Renal cortical epithelial cell (primary cell): ENCODE data around the gene WWP2. TPM values are rescaled to one million over a fixed set of nuclear protein-coding genes. Genes with fewer than 3 reads are reported as not detected.
"Not testable (repeated sequence)": the region's sequence is repeated elsewhere in the genome, so short reads cannot be mapped to it uniquely, and the experiment has no call there.

Experiments
- DNase-seq: peaks from one replicate; pipeline ENCODE4 v3.0.0-alpha.2; 2011; ENCODE audit warnings: low read depth
- total RNA-seq: library from RNA; depleted of rRNA; stranded (reverse); fragments of >200 nt; gene quantifications from 2 replicates; pipeline ENCODE4 v1.2.3, GENCODE V29; 2014

WWP2 gene
- 19.8 and 36.5 TPM in 2 replicates for total RNA-seq

DNA sequence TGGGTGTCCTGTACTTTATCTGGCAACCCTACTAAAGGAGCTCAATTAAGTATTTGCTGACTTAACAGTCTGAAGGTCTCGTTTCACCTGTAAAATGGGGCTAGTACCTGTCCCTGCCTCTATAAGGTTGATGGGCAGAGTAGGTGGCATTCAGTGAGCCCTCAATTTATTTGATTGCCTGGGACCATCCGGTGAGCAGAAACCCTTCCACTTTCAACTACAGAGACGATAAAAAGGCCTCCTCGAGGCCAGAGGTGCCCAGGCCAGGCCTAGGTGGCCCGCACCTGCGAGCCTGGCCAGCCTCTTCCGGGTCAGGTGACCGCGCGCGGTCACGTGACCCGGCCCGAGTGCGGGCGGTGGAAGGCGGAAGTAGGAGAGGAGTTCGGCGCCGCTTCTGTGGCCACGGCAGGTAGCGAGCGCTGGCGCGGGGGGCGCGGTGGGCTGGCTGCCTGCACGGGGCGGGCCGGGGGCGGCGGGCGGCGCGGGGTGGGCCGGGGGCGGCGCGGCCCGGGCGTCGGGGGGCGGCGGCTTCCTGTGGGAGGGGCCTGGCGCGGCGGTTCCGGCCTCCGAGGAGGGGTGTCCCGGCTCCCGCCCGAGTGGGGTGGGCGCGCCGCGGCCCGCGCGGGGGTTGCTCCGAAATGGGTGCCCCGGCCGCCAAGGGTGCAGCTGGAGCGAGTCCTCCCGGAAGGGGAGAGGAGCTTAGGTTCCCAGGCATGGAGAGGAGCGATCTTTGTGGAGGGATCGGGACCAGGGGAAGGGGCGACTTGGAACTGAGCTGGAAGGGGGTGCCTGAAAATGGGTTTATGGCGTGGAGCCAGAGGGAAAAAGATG lies at the start of gene WWP2:
Gene WWP2, plus strand, starts transcription at position 350 of the 831 bp plus-strand sequence. CDS start 24,679 bp downstream, outside the sequence.
- DNase-seq = peak; percentile 34

DNA sequence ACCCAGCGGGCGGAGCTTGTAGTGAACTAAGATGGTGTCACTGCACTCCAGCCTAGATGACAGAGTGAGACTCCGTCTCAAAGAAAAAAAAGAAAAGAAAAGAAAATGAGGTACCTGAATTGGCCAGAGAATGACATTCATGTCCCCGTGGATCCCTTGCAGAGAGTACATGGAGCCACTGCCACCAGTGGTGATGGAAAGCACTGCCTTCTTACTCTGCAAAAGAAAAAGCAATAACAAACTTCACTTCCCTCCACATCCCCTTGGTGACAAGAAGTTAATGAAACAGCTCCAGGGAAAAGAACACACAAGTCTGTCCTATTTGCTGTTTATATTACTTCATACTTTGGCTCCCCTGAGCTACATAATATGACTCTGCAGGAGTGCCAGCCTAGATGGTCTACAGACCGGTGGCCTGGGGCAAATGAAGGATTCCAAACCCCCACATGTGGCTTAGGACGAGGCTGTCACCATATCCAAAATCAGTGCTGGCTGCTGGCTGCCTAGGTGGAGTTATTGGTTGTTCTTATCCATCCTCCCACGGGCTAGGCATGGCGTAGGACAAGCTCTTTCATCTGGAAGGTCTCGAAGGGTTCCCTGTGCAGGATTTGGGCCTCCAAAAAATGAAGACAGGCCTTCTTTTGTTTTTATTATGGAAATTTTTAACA lies 49.1 kb upstream of the WWP2 start:
- peak; percentile 50 for DNase-seq

DNA sequence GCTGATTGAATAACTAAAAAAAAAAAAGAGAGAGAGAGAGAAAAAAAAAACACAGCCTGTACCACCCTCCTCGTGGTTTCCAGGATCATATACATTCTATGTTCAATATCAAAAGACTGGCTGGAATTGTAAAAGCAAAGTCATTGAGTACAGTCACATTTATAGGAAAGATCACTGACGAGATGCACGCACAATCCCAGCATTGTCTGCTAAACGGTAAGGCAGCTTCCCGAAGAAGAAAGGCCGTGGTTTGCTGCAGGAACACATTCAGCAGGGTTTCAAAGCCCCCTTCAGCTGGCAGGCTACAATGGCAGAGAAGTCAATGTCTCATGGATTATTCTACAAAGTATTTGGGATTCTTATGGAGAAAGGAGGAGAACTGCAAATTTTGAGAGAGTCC lies 45.1 kb upstream of the WWP2 start:
- DNase-seq = no peak

DNA sequence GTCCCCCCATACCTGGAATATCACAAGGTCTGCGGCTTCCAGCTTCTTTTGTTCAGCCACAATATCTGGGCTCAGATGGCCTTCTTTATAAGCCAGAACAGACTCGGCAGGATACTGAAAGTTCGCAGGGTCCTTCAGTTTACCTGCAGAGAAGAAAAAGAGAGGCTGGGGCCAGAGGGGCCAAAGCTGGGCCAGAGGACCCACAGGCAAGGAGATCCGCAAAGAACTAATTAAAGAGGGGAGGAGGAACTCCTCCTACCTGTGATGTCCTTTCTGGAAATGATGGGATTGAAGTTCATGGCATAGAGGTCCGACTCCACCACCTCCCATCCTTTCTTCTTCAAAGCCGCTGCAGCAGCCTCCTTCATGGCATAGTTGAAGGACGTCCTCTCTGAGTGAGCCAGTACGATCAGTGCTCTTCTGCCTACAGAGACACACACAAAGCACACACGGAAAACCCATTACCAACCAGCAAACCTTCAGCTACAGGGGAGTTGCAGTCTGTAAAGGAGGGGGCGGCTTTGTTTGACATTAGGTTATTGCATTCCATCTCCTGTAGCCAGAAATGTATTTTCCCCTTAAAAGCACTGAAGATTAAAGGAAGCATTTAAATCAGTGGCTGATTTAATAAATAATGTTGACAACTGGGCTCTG lies 43.9 kb upstream of the WWP2 start:
- no peak for DNase-seq

DNA sequence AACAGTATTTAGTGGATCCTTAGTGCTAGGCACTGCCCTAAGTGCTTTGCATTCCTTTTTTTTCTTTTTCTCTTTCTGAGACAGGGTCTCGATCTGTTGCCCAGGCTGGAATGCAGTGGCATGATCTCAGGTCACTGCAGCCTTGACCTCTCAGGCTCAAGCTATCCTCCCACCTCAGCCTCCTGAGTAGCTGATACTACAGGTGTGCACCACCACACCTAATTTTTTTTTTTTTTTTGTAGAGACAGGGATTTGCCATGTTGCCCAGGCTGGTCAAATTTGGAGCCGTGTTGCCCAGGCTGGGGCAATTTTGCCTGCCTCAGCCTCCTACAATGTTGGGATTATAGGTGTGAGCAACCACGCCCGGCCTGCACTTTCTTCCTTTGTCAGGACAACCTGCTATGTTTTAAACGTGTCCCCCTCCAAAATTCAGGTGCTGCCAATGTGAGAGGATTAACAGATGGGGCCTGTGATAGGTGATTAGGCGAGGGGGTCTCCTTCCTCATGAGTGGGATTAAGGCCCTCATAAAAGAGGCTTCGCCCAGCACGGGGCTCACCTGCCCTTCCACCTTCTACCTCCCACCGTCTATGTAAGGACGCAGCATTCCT lies 41.2 kb upstream of the WWP2 start:
- no peak for DNase-seq

DNA sequence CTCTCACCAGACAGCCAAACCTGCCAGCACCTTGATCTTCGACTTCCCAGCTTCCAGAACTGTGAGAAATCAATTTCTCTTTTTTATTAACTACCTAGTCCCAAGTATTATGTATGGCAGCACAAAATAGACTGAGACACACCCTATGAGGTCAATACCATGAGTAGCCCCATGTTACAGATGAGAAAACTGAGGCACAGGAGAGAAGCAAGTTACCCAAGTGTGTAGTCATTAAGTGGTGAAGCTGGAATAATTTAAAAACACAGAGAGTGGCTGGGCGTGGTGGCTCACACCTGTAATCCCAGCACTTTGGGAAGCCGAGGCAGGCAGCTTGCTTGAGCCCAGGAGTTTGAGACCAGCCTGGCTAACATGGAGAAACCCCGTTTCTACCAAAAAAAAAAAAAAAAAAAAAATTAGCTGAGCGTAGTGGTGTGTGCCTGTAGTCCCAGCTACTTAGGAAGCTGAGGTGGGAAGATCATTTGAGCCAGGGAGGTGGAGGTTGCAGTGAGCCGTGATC lies 40.6 kb upstream of the WWP2 start:
- no peak for DNase-seq

DNA sequence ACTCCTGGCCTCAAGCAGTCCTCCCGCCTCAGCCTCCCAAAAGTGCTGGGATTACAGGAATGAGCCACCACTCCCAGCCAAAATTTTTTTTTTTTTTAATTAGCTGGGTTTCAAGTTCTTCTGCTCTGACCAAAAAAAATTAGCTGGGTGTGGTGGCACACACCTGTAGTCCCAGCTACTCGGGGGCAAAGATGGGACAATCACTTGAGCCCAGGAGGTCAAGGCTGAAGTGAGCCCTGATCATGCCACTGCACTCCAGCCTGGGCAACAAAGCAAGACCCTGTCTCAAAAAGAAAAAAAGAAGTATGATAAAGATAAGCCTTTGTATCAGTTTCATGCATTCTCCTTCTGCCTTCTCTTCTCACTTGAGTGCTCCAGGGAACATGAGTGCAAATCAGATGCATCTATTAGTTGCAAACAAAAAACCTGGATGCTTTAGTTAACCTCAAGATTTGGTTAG lies 37.7 kb upstream of the WWP2 start:
- DNase-seq = no peak

DNA sequence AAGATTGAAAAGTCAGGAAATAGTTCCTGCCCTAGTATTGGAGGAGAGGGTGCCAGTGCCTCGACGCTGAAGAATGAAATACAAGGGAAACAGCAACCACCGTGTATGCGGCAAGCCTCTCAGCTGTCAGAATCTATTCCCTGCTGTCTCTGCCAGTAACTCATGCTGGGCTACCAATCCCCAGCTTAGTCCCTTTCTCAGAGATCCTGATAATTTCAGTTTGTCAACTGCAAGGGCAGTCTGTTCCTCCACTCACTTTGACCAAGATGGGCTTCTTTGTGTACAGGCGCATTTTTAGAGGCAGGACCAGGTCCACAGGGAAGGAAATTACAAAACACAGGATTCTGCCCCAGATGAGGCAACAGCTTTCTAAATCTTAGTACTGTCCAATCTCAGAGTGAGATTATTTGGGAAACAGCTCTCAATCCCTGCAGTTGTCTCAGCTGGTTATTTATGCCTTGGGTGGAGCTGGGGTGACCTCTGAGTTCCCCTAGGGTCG lies 37.1 kb upstream of the WWP2 start:
- DNase-seq = no peak

DNA sequence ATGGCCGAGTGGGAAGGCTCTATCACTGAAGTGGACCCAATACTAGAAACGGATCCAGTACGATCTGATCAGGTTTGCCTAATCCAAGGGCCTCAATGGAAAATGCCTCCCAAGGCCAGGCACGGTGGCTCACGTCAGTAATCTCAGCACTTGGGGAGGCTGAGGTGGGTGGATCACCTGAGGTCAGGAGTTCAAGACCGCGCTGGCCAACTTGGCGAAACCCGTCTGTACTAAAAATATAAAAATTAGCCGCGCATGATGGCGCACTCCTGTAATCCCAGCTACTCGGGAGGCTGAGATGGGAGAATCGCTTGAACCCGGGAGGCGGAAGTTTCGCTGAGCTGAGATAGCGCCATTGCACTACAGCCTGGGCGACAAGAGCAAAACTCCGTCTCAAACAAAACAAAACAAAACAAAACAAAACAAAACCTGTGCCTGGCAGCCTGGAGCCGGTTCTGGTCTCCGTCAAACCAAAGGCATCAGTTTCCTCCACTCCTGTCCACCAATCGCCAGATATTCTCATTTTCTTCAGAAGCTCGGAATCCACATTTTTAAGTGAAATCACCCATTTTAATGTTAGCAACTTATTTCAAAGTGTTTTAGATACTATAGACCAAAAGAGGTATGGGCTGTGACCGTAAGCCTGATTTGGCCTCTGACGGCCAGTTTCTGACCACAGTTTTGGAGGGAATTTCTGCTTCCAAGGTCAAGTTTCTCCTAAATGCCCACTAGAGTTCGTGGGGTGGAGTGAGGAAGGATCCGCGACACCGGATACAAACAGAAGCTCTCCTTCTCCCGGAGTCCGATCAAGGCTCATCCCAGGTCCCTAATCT lies 36.4 kb upstream of the WWP2 start:
- no peak for DNase-seq

DNA sequence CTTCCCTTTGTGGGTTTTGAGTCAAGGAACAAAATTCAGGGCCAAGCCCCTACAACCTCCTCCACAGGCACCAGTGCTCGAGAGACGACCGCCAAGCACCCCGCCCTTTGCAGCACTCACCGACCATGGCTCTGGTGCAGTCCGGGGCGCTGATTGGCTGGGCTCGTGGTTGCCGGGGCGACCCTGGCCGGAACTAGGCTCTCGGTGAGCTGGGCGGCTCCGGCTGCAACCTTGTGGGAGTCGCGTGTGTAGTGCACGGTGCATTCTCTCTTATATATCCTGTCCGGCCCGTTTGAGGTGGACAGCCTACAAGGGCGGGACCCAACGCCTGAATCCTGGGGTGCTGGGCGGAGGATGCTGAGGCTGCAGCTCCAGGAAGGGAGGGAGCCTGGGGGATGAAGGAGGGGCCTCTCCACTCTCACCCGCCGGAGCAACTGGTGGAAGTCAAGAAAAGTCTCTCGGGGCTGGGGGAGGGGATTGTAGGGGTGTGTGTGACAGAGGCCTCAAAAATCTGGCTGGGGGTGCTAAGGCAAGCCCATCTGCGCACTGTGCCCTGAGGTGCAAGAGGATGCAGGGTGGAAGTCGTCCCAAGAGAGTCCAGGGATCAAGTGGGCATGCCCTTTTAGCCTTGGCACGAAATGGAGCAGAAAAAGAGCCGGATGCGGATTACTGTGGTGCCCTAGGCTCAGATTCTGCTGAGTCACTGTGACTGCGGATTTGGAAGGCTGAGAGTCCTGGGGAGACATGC lies 35.6 kb upstream of the WWP2 start, which contains the start of gene NQO1:
Gene NQO1, minus strand, starts transcription at position 248 of the 748 bp plus-strand sequence. Its CDS starts 121 bp downstream, at position 127.
- DNase-seq = peak; percentile 88

DNA sequence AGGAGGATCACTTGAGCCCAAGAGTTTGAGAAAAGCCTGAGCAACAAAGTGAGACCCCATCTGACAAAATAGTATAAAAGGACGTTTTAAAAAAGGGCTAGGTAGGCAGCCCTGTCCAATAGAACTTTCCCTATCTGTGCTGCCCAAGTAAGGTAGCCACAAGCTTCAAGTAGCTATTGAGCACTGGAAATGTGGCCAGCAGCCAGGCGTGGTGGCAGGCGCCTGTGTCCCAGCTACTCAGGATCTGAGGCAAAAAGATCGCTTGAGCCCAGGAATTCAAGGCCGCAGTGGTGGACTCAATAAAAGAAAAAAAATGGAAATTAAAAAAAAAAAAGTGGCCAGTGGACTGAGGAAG lies 34.2 kb upstream of the WWP2 start:
- no peak for DNase-seq

DNA sequence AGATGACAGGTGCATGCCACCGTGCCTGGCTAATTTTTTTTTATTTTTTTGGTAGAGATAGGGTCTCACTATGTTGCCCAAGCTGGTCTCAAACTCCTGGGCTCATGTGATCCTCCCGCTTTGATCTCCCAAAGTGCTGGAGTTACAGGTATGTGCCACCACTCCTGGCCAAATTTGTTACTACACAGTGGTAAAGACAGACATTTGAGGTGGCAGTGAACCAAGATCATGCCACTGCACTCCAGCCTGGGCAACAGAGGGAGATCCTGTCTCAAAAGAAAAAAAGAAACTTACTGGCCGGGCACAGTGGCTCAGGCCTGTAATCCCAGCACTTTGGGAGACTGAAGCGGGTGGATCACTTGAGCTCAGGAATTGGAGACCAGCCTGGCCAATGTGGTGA lies 33.1 kb upstream of the WWP2 start:
- DNase-seq = not testable (repeated sequence)

DNA sequence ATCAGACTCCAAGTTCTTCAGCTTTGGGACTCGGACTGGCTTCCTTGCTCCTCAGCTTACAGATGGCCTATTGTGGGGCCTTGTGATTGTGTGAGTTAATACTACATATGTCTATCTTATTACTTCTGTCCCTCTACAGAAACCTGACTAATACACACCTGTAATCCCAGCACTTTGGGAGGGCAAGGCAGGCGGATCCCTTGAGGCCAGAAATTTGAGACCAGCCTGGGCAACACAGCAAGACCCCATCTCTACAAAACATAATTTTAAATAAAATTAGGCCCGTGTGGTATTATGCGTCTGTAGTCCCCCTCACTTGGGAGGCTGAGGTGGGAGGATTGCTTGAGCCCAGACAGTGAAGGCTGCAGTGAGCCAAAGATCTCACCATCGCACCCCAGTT lies 30.9 kb upstream of the WWP2 start:
- DNase-seq = not testable (repeated sequence)

DNA sequence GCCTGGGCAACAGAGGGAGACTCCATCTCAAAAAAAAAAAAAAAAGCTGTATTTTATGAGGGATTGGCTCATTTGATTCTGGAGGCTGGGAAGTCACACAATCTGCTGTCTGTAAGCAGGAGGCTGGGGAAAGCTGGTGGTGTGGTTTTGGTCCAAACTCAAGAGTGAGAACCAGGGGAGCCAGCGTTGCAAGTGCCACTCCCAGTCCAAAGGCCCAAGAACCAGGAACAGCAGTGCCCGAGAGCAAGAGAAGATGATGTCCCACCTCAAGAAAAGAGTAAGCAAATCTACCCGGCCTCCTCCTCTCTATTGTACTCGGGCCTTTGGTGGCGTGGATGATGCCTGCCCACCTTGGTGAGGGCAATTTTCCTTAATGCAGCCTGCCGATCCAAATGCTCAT lies 30.0 kb upstream of the WWP2 start:
- no peak for DNase-seq

DNA sequence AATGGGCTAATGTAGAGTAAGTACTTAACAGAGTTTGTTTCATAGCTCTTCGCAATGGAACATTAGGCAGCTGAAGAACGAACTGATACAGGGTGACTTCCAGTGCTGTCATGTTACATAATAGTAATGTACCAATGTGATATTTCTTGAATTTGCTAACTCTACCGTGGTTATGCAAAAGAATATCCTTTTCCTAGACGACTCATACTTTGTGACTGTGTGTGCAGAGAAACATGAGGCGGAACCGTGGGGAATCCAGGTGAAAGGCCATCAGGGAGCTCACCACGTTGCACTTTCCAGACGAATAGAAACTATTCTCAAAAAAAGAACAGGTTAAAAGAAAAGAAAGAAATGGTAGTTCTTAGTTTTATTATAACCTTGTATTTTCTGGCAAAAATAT lies 20.6 kb upstream of the WWP2 start:
- peak; percentile 55 for DNase-seq

DNA sequence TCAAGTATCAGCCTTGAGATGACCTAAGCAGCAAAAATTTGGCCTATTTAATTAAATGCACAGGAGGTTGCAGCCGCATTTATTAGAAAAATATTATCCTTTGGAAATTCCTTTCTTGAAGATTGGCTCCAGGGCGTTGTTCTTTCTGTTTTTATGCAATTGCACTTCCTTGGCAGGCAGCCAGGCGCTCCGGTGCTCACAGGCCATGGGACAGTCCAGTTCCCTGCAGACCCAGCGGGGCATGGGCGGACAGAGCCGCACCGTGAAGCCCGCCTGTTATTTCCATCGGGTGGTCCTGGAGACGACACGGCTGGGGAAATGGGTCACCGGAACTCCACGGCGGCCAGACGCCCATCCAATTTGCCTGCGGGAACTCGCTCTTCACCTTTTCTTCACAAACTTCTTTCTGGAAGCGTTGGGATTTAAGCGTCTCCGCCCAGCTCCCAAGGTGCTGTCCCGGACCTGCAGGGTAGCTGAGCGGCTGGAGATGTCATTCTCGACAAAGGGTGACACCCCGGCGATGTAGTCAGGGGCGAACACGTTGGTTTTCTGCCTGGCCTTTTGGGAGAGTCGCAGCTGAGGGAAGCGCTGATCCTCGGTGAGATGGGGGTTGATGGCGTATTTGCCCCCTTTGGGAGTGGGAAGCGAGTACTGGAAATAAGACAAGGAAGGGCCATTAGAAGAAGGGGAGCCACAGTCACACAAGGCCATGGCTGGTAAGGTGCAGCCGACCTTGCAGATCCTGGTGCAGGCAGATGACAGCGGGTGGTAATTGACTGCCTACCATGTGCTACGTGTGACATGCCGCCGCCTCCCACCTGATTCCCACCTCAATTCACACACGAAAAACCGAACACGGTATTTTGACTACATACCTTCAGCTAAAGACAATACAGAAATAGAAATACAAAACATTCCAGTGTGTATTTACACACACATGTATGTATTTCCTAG lies 19.9 kb upstream of the WWP2 start:
- peak; percentile 73 for DNase-seq

DNA sequence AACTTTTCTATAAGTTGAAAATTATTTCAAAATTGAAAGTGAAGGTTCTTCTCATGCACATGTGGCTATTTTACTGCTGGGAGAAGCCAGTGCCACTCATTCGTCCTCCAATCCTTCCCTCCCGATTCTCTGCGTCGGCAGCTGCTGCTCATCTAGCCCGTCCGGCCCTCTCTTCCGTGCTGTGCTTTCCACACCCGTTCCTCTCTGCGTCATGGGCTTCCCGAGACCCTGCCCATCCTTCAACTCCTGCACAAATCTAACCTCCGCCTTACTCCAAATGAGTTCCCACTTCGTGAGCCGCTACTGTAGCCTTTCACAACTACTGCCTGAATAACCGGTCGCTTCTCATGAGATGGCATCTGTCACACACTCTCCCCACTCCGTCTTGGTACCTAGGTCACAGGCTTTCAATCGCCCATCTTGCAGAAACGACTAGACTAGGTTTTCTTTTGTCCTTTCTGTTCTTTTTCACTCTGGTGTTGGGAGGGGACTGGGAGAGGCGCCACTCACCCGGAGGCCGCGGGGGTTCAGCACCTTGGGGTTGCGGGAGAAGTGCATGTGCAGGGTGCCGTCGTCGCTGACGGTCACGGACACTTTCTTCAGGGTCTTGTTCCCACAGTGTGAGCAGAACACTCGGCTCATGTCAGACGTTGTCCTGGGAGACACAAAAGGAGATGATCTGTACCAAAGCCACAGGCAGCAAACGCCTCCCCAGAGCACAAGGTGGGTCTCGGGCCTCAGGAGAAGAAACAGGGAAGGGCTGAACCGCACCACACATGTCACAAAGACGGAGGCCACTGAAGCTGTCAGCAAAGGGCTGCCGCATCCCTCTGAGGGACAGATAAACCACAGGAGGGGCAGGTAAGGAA lies 17.5 kb upstream of the WWP2 start:
- DNase-seq = no peak

DNA sequence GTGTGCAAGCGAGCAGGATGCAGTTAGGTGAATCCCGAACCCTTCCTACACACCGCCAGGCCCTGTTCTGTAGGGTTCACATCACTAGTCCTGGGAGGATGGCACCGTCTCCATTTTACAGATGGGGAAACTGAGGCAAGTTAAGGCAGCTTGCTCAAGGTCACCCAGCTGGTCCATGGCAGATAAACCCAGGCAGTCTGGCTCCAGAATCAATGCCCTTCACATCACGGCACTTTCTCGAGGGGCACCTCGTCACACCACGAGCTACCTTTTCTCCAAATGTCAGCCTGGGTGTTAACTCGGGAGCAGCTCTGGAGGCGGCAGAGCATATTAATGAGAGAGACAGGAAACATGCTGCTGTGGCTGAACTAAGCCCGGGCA lies 16.9 kb upstream of the WWP2 start:
- no peak for DNase-seq
